GM18858 (cell line): Measurements from ENCODE around the gene CDH3.

Experiments used
- ATAC-seq: cut with Tn5 transposase; IDR thresholded peaks from one replicate; pipeline ENCODE4 v1.9.1; 2021; ENCODE audit not compliant: unreplicated experiment

The CDH3 gene

GRCh38 chr16:68646953-68647659 lies 2.0 kb downstream of the CDH3 start:
- no peak for ATAC-seq

DNA sequence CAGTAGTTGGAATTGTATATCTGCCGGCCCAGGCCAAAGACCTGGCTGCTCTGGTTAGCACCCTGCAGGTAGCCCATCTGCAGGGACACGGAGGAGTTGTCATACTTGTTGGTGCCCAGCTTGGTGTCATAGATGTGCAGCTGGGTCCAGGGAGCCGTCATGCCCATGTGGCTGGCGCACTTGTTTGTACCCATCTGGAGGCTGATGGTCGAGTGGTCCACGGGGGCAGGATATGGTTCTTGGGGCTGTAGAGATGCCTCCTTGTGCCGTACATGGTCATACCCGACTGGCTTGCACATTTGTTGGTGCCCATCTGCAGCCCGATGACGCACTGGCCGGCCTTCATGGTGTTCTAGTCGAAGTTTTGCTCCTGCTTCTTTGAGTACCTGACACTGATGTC lies 6.0 kb downstream of the CDH3 start:
- ATAC-seq, result no peak

DNA sequence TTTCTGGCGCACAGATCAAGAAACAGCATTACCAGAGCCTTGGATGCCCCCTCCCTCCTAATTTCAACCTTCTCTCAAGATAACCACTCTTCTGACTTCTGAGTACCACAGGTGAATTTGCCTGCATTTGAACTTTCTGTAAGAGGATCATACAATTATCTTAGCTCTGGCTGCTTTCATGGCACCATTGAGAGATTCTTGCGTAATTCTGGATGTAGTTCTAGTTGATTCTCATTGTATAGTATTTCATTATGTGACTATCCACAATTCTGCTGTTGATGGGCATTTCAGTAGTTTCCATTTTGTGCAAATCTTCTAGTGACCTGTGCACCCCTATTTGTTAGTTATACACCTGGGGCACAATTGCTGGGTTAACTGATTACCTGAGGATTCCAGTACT lies 7.5 kb downstream of the CDH3 start:
- ATAC-seq, result no peak

GRCh38 chr16:68655806-68656205 lies 10.7 kb downstream of the CDH3 start:
- no peak for ATAC-seq

DNA sequence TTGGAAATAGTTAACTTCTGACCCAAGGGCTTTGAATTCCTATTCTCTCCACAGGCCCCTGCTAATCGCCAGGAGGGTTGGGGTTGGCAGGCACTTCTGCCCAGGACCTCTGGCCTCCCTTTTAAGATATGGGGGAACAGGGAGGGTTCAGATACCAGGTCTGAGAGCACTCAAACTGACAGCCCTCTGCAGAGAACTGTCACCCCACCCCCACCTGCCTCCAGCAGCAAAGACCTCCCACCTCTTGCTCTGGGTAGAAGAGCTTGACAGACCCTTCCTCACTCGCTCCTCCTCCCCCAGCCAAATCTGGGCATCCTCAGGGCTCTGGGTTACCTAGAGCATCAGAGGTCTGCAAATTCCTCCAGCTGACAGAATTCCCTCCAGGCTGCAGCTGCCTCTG lies 11.6 kb downstream of the CDH3 start:
- ATAC-seq, result no peak

GRCh38 chr16:68658341-68658973 lies 13.3 kb downstream of the CDH3 start:
- no peak for ATAC-seq

- ATAC-seq, result no peak
These were observed 13.9 kb downstream of the CDH3 start for GRCh38 chr16:68658974-68659360.

- ATAC-seq, result no peak
These were observed 14.6 kb downstream of the CDH3 start for GRCh38 chr16:68659412-68660358.

DNA sequence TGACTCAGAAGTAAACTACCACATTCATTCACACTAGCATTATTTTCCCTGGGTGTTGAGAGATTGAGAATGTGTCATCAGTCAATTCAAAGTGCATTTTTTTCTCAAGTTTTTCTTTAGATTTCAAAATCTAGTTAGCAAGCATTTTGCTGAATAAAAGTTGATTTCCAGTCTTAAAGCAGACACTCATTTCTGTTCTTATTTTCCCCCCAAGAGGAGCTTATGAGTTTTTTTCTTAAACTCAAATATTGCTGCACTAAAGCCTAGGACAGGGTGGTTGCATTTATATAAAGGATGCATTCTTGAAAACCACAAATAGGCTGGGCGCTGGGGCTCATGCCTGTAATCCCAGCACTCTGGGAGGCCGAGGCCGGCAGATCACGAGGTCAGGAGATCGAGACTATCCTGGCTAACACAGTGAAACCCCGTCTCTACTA lies 15.3 kb downstream of the CDH3 start:
- no peak for ATAC-seq

- no peak for ATAC-seq
These were observed 16.9 kb downstream of the CDH3 start for GRCh38 chr16:68662035-68662434.

GRCh38 chr16:68664297-68664696 lies 19.2 kb downstream of the CDH3 start:
- ATAC-seq, result no peak

DNA sequence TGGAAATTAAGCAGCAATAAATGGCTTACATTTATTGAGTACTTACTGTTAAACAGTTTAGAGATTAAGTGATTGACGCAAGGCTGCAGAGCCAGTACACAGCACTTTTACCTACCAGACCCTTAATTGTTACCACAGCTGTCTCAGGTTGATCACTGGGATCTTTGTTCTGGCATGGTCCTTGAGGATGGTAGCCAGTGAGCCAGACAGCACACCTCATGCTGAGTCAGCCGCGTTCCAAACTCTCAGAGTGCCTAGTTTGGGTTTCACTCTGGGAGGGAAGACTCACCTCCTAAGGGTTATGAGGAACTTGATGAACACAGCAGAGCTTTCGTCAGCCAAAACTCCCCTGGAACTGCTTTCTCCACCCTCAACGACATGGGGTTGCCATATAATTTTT lies 20.4 kb downstream of the CDH3 start:
- no peak for ATAC-seq

DNA sequence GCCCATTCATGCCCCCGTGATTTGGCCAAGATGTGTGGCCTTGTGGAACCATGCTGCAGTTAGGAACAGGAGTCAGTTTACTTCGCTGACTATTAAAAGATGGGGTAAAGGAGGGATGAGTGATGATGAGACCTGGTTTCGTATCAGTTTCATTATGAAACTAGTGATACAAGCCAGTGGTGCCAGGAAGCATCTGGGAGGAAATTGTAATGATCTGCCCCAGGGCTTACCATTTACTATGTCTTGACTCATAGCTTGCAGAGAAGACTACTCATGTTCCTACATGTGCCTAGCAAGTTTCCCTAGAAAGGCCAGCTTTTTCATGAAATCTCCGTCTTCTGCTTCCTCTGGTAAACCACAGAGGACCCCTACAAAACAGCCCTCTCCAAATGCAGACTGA lies 23.2 kb downstream of the CDH3 start:
- no peak for ATAC-seq

DNA sequence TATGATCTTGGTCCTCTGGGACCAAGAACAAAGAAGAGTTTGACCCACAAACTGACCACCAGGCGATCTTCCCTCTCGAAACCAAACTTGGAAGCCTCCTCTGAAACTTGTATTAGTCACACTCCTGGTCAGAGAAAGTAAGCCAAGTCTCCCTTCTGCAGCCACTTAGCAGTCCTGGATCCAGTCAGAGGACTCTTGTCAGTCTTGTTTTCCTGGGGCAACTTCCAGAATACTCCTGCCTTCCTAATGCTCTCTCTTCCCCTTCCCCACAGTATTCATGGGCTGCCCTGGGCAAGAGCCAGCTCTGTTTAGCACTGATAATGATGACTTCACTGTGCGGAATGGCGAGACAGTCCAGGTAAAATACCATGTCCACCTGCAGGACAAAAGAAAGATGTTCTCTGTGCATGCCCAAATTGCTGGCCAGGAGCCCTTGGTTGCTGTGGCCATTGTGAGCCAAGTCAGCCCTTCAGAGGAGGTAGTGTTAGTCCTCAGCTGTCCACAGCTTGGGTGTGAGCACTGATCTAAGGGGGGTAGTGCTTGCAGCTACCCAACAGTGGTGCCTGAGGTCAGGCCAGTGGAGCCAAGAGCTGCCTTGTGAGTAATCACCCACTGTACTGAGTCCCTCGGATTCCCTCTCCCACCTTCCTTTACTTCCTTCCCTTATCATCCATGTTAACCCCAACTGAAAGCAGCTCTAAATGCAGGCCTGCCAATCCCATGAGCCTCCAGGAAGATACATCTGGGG lies 31.2 kb downstream of the CDH3 start:
- ATAC-seq, result no peak

- no peak for ATAC-seq
These were observed 35.9 kb downstream of the CDH3 start for GRCh38 chr16:68681038-68681437.

- no peak for ATAC-seq
These were observed 40.8 kb downstream of the CDH3 start for GRCh38 chr16:68685685-68686478.

- no peak for ATAC-seq
These were observed 41.8 kb downstream of the CDH3 start for GRCh38 chr16:68686905-68687304.

DNA sequence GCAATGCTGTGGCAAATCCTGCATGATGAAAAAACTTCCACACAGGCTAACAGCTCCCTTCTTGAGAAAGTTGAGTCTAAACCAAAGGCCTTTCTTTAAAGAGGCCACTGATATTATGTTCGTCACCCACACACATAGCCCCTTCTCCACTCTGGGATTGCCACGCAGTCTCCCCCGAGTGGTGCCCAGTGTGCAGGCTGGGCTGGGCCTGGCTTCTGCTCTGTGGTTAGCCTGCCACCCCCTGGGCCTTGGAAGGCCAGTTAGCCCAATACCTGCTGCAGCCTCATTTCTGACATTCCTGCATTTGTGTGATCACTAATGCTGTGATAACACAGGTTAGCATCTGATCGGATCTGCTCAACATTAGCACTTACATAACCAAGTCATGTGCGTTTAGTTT lies 44.8 kb downstream of the CDH3 start:
- ATAC-seq, result no peak

GRCh38 chr16:68695575-68695974 lies 50.5 kb downstream of the CDH3 start:
- ATAC-seq, result no peak

DNA sequence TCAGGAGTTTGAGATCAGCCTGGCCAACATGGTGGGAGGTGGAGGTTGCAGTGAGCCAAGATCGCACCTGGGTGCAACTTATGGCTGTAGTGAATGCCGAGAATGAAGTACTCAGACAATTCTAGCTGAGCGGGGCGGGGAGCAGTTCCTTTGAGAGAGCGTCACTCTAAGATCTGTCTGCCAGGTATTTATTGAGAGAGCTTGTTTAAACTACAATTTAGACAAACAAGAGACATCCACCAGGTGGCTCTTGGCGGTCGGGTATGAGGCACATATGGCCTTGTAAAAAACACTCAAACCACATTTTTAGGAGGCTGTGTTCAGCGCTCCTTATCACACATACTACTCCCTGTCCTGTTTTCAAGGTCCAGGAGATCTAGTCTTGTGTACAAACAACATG lies 51.4 kb downstream of the CDH3 start:
- no peak for ATAC-seq
